ENCODE data around the gene EIF4EBP3. TPM values are rescaled to one million over a fixed set of nuclear protein-coding genes. Genes with fewer than 3 reads are reported as not detected.

The EIF4EBP3 gene
- total and polyA plus RNA-seq, 2 donors (not counting 3 experiments of a cell fraction or from before 2014, with no cell fraction given) = 3.7 to 7.6 TPM

DNA sequence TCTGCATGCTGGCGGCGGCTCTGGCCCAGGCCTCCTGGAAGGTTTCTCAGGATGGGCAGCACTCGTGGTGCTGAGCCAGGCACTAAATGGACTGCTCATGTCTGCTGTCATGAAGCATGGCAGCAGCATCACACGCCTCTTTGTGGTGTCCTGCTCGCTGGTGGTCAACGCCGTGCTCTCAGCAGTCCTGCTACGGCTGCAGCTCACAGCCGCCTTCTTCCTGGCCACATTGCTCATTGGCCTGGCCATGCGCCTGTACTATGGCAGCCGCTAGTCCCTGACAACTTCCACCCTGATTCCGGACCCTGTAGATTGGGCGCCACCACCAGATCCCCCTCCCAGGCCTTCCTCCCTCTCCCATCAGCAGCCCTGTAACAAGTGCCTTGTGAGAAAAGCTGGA is 20.4 kb downstream of the EIF4EBP3 start:
- no peak overlapping the region for H2AFZ ChIP-seq (ENCODE audit: low read depth, low read length)
- FAIRE-seq (no peak), DNase-seq (ENCODE audit: low read depth, low spot score) (no peak)
- ChIA-PET CTCF (no interaction called here), POLR2A (no interaction called here)
- no peak overlapping the region for H3K4me2 ChIP-seq (ENCODE audit: insufficient read depth, low read length)
- H3K27ac ChIP-seq (ENCODE audit: insufficient read depth, low read depth, low read length) = no peak overlapping the region
- peaks cover 3 to 24% of the 10 kb centered on the region in 2 experiments for H3K36me3 ChIP-seq (ENCODE audit: control insufficient read depth in 2 of 2, extremely low read depth in 1 of 2, insufficient read depth in 2 of 2, low read length in 2 of 2)
- H3K9me1 ChIP-seq (replicated peaks; ENCODE audit: control insufficient read depth, extremely low read depth, insufficient read depth, low read length) = no peaks in the 10 kb centered on the region
- no peak overlapping the region for H3K4me3 ChIP-seq (replicated peaks in 1 of 3; ENCODE audit: insufficient read depth in 1 of 3, low read depth in 1 of 3, low read length in 3 of 3)
- dilution Hi-C loops (cut with MboI; ENCODE audit: extremely low pct_ligation_motif_present, low sequenced_read_pairs) = no loop called here
- H3K79me2 ChIP-seq (ENCODE audit: control insufficient read depth, insufficient read depth, low read length) = peaks cover 9% of the 10 kb centered on the region
- H3K27me3 ChIP-seq (ENCODE audit: control insufficient read depth in 2 of 2, insufficient read depth in 2 of 2, low read length in 2 of 2) = no peaks in the 10 kb centered on the region
- H4K20me1 ChIP-seq (replicated peaks; ENCODE audit: control insufficient read depth, extremely low read depth, insufficient read depth, low read length) = no peaks in the 10 kb centered on the region
- no peaks in the 10 kb centered on the region for H3K9me3 ChIP-seq (replicated peaks; ENCODE audit: control insufficient read depth, insufficient read depth, low read length)
- BruUV-seq (replicated peaks) = no TSS peak
- TF ChIP-seq EZH2 (IDR thresholded peaks at IDR 0.05; ENCODE audit: borderline replicate concordance, low read depth, low read length, severe bottlenecking) (no peak), FOS (IDR thresholded peaks at IDR 0.05; ENCODE audit: borderline replicate concordance, insufficient read depth, low read length) (no peak), JUN (IDR thresholded peaks at IDR 0.05; ENCODE audit: borderline replicate concordance, insufficient read depth, insufficient read length, low read depth) (no peak), MYC (IDR thresholded peaks at IDR 0.05; ENCODE audit: low read depth, low read length) (no peak)
- H3K9ac ChIP-seq (replicated peaks; ENCODE audit: extremely low read depth, insufficient read depth, low read length) = no peak overlapping the region
- intact Hi-C loops (cut with micrococcal nuclease) = no loop called here
- peaks cover 8% of the 10 kb centered on the region for H3K4me1 ChIP-seq (ENCODE audit: control insufficient read depth, extremely low read depth, insufficient read depth, low read length)

DNA sequence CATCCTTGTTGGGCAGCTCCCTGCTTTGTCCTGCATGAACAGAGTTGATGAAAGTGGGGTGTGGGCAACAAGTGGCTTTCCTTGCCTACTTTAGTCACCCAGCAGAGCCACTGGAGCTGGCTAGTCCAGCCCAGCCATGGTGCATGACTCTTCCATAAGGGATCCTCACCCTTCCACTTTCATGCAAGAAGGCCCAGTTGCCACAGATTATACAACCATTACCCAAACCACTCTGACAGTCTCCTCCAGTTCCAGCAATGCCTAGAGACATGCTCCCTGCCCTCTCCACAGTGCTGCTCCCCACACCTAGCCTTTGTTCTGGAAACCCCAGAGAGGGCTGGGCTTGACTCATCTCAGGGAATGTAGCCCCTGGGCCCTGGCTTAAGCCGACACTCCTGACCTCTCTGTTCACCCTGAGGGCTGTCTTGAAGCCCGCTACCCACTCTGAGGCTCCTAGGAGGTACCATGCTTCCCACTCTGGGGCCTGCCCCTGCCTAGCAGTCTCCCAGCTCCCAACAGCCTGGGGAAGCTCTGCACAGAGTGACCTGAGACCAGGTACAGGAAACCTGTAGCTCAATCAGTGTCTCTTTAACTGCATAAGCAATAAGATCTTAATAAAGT is 21.1 kb downstream of the EIF4EBP3 start:
- Histone ChIP-seq H3K4me1 (ENCODE audit: control insufficient read depth, extremely low read depth, insufficient read depth, low read length) (peaks cover 8% of the 10 kb centered on the region), H2AFZ (ENCODE audit: low read depth, low read length) (no peak overlapping the region), H3K36me3 (ENCODE audit: control insufficient read depth in 2 of 2, extremely low read depth in 1 of 2, insufficient read depth in 2 of 2, low read length in 2 of 2) (peaks cover 3 to 24% of the 10 kb centered on the region in 2 experiments), H3K4me3 (replicated peaks in 1 of 3; ENCODE audit: insufficient read depth in 1 of 3, low read depth in 1 of 3, low read length in 3 of 3) (no peak overlapping the region), H3K9me1 (replicated peaks; ENCODE audit: control insufficient read depth, extremely low read depth, insufficient read depth, low read length) (no peaks in the 10 kb centered on the region), H3K27ac (ENCODE audit: insufficient read depth, low read depth, low read length) (no peak overlapping the region), H4K20me1 (replicated peaks; ENCODE audit: control insufficient read depth, extremely low read depth, insufficient read depth, low read length) (no peaks in the 10 kb centered on the region), H3K4me2 (ENCODE audit: insufficient read depth, low read length) (no peak overlapping the region), H3K27me3 (ENCODE audit: control insufficient read depth in 2 of 2, insufficient read depth in 2 of 2, low read length in 2 of 2) (no peaks in the 10 kb centered on the region), H3K79me2 (ENCODE audit: control insufficient read depth, insufficient read depth, low read length) (peaks cover 9% of the 10 kb centered on the region), H3K9me3 (replicated peaks; ENCODE audit: control insufficient read depth, insufficient read depth, low read length) (no peaks in the 10 kb centered on the region), H3K9ac (replicated peaks; ENCODE audit: extremely low read depth, insufficient read depth, low read length) (no peak overlapping the region)
- ChIA-PET POLR2A (interaction anchor here (0.7 kb wide), 1 partner anchor 181 kb away, joined by 5 read pairs; no protein-coding TSS in a partner anchor), CTCF (no interaction called here)
- no peak for DNase-seq (ENCODE audit: low read depth, low spot score)
- intact Hi-C loops (cut with micrococcal nuclease) = no loop called here
- BruUV-seq (replicated peaks) = no TSS peak
- dilution Hi-C loops (cut with MboI; ENCODE audit: extremely low pct_ligation_motif_present, low sequenced_read_pairs) = no loop called here
- TF ChIP-seq POLR2AphosphoS5 (IDR thresholded peaks at IDR 0.05; ENCODE audit: insufficient read depth, low read depth, low read length) (no peak), GATA2 (IDR thresholded peaks at IDR 0.05; ENCODE audit: insufficient read depth, insufficient read length, low read depth, low read length) (no peak), JUN (IDR thresholded peaks at IDR 0.05; ENCODE audit: borderline replicate concordance, insufficient read depth, insufficient read length, low read depth) (no peak), EZH2 (IDR thresholded peaks at IDR 0.05; ENCODE audit: borderline replicate concordance, low read depth, low read length, severe bottlenecking) (no peak), FOS (IDR thresholded peaks at IDR 0.05; ENCODE audit: borderline replicate concordance, insufficient read depth, low read length) (no peak), POLR2A (IDR thresholded peaks at IDR 0.05; ENCODE audit: low read depth, low read length) (no peak), MYC (IDR thresholded peaks at IDR 0.05; ENCODE audit: low read depth, low read length) (no peak)
- TF ChIP-seq, protein P1, sequence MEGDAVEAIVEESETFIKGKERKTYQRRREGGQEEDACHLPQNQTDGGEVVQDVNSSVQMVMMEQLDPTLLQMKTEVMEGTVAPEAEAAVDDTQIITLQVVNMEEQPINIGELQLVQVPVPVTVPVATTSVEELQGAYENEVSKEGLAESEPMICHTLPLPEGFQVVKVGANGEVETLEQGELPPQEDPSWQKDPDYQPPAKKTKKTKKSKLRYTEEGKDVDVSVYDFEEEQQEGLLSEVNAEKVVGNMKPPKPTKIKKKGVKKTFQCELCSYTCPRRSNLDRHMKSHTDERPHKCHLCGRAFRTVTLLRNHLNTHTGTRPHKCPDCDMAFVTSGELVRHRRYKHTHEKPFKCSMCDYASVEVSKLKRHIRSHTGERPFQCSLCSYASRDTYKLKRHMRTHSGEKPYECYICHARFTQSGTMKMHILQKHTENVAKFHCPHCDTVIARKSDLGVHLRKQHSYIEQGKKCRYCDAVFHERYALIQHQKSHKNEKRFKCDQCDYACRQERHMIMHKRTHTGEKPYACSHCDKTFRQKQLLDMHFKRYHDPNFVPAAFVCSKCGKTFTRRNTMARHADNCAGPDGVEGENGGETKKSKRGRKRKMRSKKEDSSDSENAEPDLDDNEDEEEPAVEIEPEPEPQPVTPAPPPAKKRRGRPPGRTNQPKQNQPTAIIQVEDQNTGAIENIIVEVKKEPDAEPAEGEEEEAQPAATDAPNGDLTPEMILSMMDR (IDR thresholded peaks at IDR 0.05; ENCODE audit: extremely low read depth in 1 of 2, insufficient read depth in 1 of 2, low read depth in 1 of 2, low read length in 2 of 2) = no peak
- TF ChIP-seq, protein P2, sequence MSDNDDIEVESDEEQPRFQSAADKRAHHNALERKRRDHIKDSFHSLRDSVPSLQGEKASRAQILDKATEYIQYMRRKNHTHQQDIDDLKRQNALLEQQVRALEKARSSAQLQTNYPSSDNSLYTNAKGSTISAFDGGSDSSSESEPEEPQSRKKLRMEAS (IDR thresholded peaks at IDR 0.05; ENCODE audit: insufficient read depth, insufficient read length) = no peak
- FAIRE-seq = no peak

Data from endothelial cell of umbilical vein (primary cell).